ENCODE results near the gene CCND2. TPM values are rescaled to one million over a fixed set of nuclear protein-coding genes. Genes with fewer than 3 reads are reported as not detected.

CCND2 gene
- total and polyA plus RNA-seq, 2 of the 8 experiments (the other 6 are each of a cell fraction or from before 2014, with no cell fraction given): 41.7 to 223 TPM

DNA sequence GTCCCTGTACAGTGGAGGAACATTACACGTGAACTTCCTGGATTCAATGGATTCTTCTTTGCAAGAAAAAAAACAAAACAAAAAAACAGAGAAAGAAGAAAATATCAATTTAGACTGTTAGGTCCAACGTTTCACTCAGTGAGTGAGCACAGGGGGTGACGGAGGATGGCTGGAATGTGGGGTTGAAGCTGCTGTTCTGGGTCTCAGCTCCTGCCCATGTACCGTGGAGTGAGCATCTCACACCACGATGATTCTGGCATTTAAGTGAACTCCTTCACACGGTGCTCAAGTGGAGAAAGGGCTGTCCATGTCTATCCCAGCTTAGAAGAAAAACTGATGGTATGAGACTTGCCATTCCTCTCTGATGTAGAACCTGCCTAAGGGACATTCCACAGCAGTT lies 23.2 kb downstream of the CCND2 start:
- H3K36me3 ChIP-seq (ENCODE audit: control insufficient read depth in 2 of 4, insufficient read depth in 4 of 4, low read length in 3 of 4): peaks cover 12 to 90% (median 55%) of the 10 kb centered on the region in 4 experiments

More for the DNA sequence above, 23.2 kb downstream of the CCND2 start:
- H2BK20ac ChIP-seq (ENCODE audit: low read length): no peak overlapping the region
- H4K20me1 ChIP-seq (replicated peaks in 1 of 2; ENCODE audit: control insufficient read depth in 1 of 2, insufficient read depth in 2 of 2, low read length in 2 of 2): peaks cover 25 to 32% of the 10 kb centered on the region in 2 experiments
- peaks cover 10% of the 10 kb centered on the region for H3K79me1 ChIP-seq (ENCODE audit: low read depth, low read length)
- H3K4ac ChIP-seq (replicated peaks; ENCODE audit: insufficient read length, low read depth, low read length): no peak overlapping the region
- no peak overlapping the region for H2BK120ac ChIP-seq (replicated peaks; ENCODE audit: low read depth, low read length)
- H2BK12ac ChIP-seq (ENCODE audit: low read depth, low read length): no peak overlapping the region
- CTCF ChIA-PET (ENCODE audit: partially characterized antibody): interaction anchor here (1.0 kb wide), 2 partner anchors 10 to 14 kb away, joined by 3 to 4 read pairs; no protein-coding TSS in a partner anchor
- no peak overlapping the region; a peak in 1 of 7 replicates for H3K9ac ChIP-seq (replicated peaks in 1 of 4; ENCODE audit: extremely low read depth in 1 of 4, low read depth in 3 of 4, low read length in 3 of 4)
- H4K8ac ChIP-seq (ENCODE audit: extremely low read depth, insufficient read depth, low read length): no peak overlapping the region
- POLR2A ChIA-PET (ENCODE audit: partially characterized antibody): interaction anchor here (0.7 to 29.3 kb wide), 3 partner anchors 1 to 245 kb away, joined by 3 to 531 read pairs (median 531); partner anchors contain the start of gene CCND2
- H3K14ac ChIP-seq (ENCODE audit: insufficient read length): no peak overlapping the region
- 88% methylated on average over 6 of the region's 6 CpGs; no CpG with 5 or more reads in 1 of the 2 experiments for WGBS, 2 experiments (ENCODE audit: extremely low coverage in 1 of 2, insufficient coverage in 1 of 2, insufficient read length in 1 of 2, insufficient replicate concordance in 2 of 2, low coverage in 1 of 2, low lambda C conversion rate in 2 of 2, missing lambda C conversion rate in 1 of 2)
- no peaks in the 10 kb centered on the region for H3K9me3 ChIP-seq (ENCODE audit: insufficient read depth in 2 of 2, low read depth in 1 of 2, low read length in 1 of 2)
- H4K5ac ChIP-seq (ENCODE audit: insufficient read length, low read depth, low read length): no peak overlapping the region
- peaks cover 3 to 47% of the 10 kb centered on the region in 2 experiments for H3K79me2 ChIP-seq (ENCODE audit: control insufficient read depth in 1 of 2, insufficient read depth in 2 of 2, low read length in 2 of 2)
- H3K18ac ChIP-seq (ENCODE audit: extremely low read depth, low read length): no peak overlapping the region
- H3K27ac ChIP-seq (ENCODE audit: low read depth, low read length): no peak overlapping the region
- H2AFZ ChIP-seq (ENCODE audit: low read length): no peak overlapping the region
- no peaks in the 10 kb centered on the region for H3K23me2 ChIP-seq (ENCODE audit: low read depth, low read length)
- H3K23ac ChIP-seq (ENCODE audit: insufficient read length): no peak overlapping the region
- FAIRE-seq (no peak), DNase-seq (ENCODE audit: low read depth in 1 of 2, low spot score in 2 of 2) (no peak)
- H3K4me2 ChIP-seq (ENCODE audit: insufficient read depth in 1 of 2, low read depth in 2 of 2, low read length in 2 of 2): no peak overlapping the region
- no peak overlapping the region; the same call in 1 of the 2 replicates for H2BK5ac ChIP-seq (ENCODE audit: low read depth, low read length)
- H3K4me3 ChIP-seq (ENCODE audit: extremely low read depth in 1 of 4, insufficient read depth in 2 of 4, low read depth in 3 of 4, low read length in 4 of 4): no peak overlapping the region
- H3K27me3 ChIP-seq (replicated peaks in 1 of 4; ENCODE audit: control insufficient read depth in 3 of 4, extremely low read depth in 1 of 4, insufficient read depth in 3 of 4, low read length in 3 of 4): no peaks in the 10 kb centered on the region
- no peak overlapping the region for H2BK15ac ChIP-seq (ENCODE audit: low read length)
- H2AK5ac ChIP-seq (ENCODE audit: low read depth, low read length): no peak overlapping the region
- H3K56ac ChIP-seq (replicated peaks; ENCODE audit: insufficient read length, low read depth, low read length): no peak overlapping the region
- peaks cover 0 to 9% (median 0%) of the 10 kb centered on the region in 4 experiments; a peak in 4 of 7 replicates for H3K4me1 ChIP-seq (replicated peaks in 1 of 4; ENCODE audit: control insufficient read depth in 3 of 4, insufficient read depth in 4 of 4, low read length in 3 of 4)
- TF ChIP-seq CHD1 (IDR thresholded peaks at IDR 0.05; ENCODE audit: low read depth, low read length): no peak
- no peak overlapping the region for H4K91ac ChIP-seq (replicated peaks; ENCODE audit: insufficient read length, low read length)
